Motor neuron (in vitro differentiated cells): ENCODE results near the gene MTA2. TPM values are rescaled to one million over a fixed set of nuclear protein-coding genes. Genes with fewer than 3 reads are reported as not detected.

Experiments used
- ATAC-seq, 8 experiments: fragments of 200-7000 bp; cut with Tn5 transposase; replicated peaks in 6 of 8; 2 replicates each; pipeline ENCODE4 v1.8.0; 2021; ENCODE audit warnings: mild to moderate bottlenecking in 8 of 8, moderate library complexity in 8 of 8
- H3K27ac ChIP-seq, 2 donors: fragments of 250-450 bp; sonication (Bioruptor Pico); 2 replicates each; pipeline ENCODE4 v1.9.0; 2021; ENCODE audit warnings: antibody characterized with exemption in 2 of 2, mild to moderate bottlenecking in 2 of 2, moderate library complexity in 1 of 2
- H3K4me1 ChIP-seq, 2 donors: fragments of 250-450 bp; sonication (Bioruptor Pico); replicated peaks in 1 of 2; 2 replicates each; pipeline ENCODE4 v1.6.1; 2021; ENCODE audit warnings: antibody characterized with exemption in 2 of 2, mild to moderate bottlenecking in 2 of 2, moderate library complexity in 1 of 2
- H3K4me3 ChIP-seq, 5 donors: fragments of 250-450 bp; sonication (Bioruptor Pico); 2 replicates each; pipeline ENCODE4 v1.9.0; 2021; ENCODE audit warnings: antibody characterized with exemption in 5 of 5, mild to moderate bottlenecking in 5 of 5, moderate library complexity in 4 of 5
- WGBS, 10 experiments: fragments of 450-650 bp; shearing (Covaris generic); methylation state at CpG; one replicate each; pipeline ENCODE4 v1.0.0; 2022; 5-methylcytosine and 5-hydroxymethylcytosine counted together
- in situ Hi-C, 9 experiments: fragments of 400-800 bp; cut with MboI; loops; one replicate each; pipeline ENCODE4 v1.15.0; 2021; ENCODE audit warnings: low sequenced_read_pairs in 9 of 9, low pct_unique_long_range_greater_than_20kb in 2 of 9; ENCODE audit not compliant: unreplicated experiment in 9 of 9
- total RNA-seq, 8 experiments: library from RNA; unstranded; fragments of 300-600 nt; gene quantifications; 2 replicates each; pipeline versions ENCODE4 v1.2.3 to v1.2.4, GENCODE V29; 2022

MTA2 gene
- total RNA-seq, 8 experiments from 2014 or later, result 49.1 to 146 (median 83.3) TPM

DNA sequence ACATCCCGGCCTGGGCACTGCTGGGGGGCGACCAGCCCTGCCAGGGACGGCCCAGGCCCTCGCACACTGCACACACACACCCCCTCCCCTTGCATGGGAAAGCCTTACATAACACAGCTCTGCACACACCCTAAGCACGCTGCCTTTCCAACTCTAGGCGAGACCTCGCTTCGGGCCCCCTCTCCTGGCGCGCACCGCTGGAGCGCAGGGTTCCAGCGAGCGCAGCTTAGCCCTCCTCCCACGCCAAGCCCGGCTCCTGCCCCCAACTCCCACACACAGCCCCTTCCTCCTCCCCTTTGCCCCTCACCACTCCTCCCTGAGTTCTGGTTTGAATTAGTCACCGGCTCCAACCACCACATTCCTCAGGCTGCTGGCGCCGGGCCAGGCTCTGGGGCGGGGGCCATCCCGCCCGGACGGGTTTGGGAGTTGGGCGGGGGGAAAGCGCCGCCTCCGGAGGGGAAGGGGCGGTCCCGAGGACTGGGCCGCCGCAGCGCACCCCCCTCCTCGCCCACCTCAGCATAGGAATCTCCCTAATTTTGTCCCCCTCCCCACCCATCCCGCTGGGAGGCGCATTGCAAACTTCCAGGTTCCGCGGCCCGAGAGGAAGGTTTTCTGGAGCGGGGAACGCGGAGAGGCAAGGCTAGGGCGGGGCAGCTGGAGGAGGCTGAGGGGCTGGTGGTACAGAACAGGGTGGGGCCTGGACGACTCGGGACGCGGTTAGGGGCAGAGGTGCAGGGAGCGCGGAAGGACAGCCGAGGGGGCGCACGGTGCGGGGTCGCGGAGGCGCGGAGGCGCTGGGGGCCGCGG lies 56.0 kb downstream of the MTA2 start:
- ATAC-seq, result peak; percentile 17 to 65 (median 62)
- in situ Hi-C loops, result loop anchor here in 1 of 9 experiments (25.0 kb wide), 1 partner anchor 108 kb away; no protein-coding TSS in a partner anchor
- 0% methylated on average over 3 of the region's 59 CpGs; no CpG with 5 or more reads in 9 of the 10 experiments for WGBS, 10 experiments
- Histone ChIP-seq H3K4me1 (peaks cover 13 to 35% of the 10 kb centered on the region in 2 donors), H3K27ac (no peak overlapping the region), H3K4me3 (peak overlapping the region; percentile 19 to 57 (median 40))

DNA sequence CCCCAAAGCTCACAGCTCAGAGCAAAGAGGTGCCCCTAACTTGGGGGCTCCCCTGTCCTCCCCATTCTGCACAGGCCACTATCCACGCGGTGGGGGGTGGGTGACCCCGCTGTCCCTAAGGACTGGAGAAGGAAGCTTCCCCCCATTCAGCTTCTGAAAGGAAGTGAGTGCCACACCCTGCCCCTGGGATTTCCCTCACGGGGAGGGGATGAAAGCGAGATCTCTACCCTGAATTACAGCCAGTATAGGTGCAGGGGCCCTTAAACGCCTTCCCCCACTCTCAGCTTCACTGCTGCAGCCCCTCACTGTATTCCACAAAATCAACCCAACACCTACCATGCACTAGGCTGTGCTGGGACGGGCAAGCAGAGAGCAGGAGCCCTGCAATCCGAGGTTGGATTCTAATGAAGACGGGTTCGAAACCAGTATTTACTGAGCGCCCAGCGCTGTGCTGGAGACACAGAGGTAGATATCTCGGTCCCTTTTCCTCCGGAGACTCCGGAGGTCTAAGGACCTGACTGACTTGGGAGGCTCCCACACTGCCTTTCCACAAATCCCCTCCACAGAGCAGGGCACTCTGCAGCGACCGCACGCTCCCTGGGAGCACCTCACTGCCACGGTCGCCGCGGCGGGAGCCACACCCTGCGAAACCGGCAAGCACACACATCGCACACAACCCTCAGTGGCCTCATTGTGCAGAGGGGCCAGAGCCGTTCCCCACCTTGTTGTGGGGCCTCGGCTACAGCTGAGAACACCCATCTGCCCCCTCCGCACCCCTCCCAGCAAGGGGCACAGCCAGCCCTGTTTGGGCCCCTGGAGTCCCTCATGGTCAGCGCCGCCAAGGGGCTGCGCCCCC lies 56.9 kb downstream of the MTA2 start:
- 0 to 33% (median 9%) methylated on average over 1 to 16 of the region's 32 CpGs; no CpG with 5 or more reads in 6 of the 10 experiments for WGBS, 10 experiments
- no peak overlapping the region for H3K27ac ChIP-seq
- peaks cover 13 to 35% of the 10 kb centered on the region in 2 donors for H3K4me1 ChIP-seq
- ATAC-seq, result peak; percentile 7 to 34 (median 20)
- in situ Hi-C loops, result loop anchor here in 1 of 9 experiments (25.0 kb wide), 1 partner anchor 108 kb away; no protein-coding TSS in a partner anchor
- H3K4me3 ChIP-seq, result peak overlapping the region; percentile 1 to 57 (median 40)

DNA sequence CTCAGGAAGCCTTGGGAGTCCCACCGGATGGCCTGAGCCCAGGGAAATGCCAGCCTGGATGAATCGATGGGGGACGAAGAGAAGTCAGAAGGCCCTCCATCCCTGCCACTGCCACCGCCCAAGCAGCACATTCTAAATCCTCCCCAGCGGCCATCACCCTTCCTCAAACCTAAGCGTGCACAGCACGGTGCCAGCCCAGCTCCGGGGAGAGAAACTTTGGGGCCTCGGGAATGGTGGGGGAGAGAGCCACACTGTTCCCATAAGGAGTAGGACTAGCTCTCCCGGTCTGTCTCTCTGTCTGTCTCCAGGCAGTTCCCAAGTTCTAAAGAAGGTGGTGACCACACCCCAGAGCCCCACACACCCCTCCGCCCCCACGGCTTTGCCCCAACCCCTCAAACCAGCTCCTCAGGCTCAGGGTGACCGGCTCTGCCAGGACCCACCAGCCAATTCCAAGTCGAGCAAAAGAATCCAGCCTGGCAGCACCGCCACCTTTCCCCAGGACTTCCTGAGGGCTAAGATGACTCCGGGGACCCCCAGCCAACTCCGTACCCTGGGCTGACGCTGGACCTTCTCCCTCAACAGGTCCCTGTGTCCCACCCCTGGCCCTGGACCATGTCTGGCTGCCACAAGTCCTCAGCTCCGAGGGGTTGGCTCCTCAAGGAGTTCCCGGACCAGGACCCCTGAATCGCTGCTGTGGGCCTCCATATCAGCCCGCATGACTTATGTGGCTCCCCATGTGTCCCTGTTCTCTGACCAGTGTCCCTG lies 57.8 kb downstream of the MTA2 start:
- H3K4me1 ChIP-seq, result peaks cover 22 to 44% of the 10 kb centered on the region in 2 donors
- 0 to 56% (median 18%) methylated on average over 1 to 7 of the region's 22 CpGs; no CpG with 5 or more reads in 5 of the 10 experiments for WGBS, 10 experiments
- no peak for ATAC-seq
- H3K27ac ChIP-seq, result no peak overlapping the region
- in situ Hi-C loops, result loop anchor here in 1 of 9 experiments (25.0 kb wide), 1 partner anchor 107 kb away; no protein-coding TSS in a partner anchor
- no peak overlapping the region for H3K4me3 ChIP-seq

Other genes starting within 250 kb of the MTA2 start
- not detected for gene SCGB1A1, start 182.8 kb downstream of the MTA2 start, total RNA-seq
- 10 to 100 TPM in 4 of 8 experiments, 1 to 10 TPM in 4; 1.2 to 93.7 (median 13.5) TPM for gene AHNAK, start 55.1 kb downstream of the MTA2 start, total RNA-seq
- 1,000 to 10,000 TPM; 1,525 to 3,247 (median 2,152) TPM for gene EEF1G, start 28.0 kb downstream of the MTA2 start, total RNA-seq
- gene TUT1, start 10.3 kb downstream of the MTA2 start, total RNA-seq, result 10 to 100 TPM; 11.5 to 24.4 (median 17.3) TPM
- 10 to 100 TPM in 4 of 8 experiments, 1 to 10 TPM in 4; 1.4 to 56.9 (median 10.0) TPM for gene EML3, start 10.9 kb upstream of the MTA2 start, total RNA-seq
- 10 to 100 TPM in 1 of 8 experiments, 1 to 10 TPM in 6, under 1 TPM in 1; 0.49 to 14.5 (median 4.8) TPM for gene ROM1, start 11.4 kb upstream of the MTA2 start, total RNA-seq
- 10 to 100 TPM; 28.6 to 56.5 (median 37.0) TPM for gene B3GAT3, start 20.1 kb upstream of the MTA2 start, total RNA-seq
- 100 to 1,000 TPM in 7 of 8 experiments, 10 to 100 TPM in 1; 97.8 to 296 (median 172) TPM for gene GANAB, start 44.7 kb upstream of the MTA2 start, total RNA-seq
- 10 to 100 TPM; 10.8 to 24.8 (median 17.9) TPM for gene INTS5, start 51.4 kb upstream of the MTA2 start, total RNA-seq
- 100 to 1,000 TPM in 4 of 8 experiments, 10 to 100 TPM in 4; 51.9 to 159 (median 95.0) TPM for gene C11orf98, start 63.3 kb upstream of the MTA2 start, total RNA-seq
- gene CSKMT, start 63.4 kb upstream of the MTA2 start, total RNA-seq, result 10 to 100 TPM; 25.7 to 90.2 (median 37.9) TPM
- 10 to 100 TPM in 5 of 8 experiments, 1 to 10 TPM in 3; 7.9 to 17.7 (median 10.3) TPM for gene UQCC3, start 69.8 kb upstream of the MTA2 start, total RNA-seq
- 10 to 100 TPM in 3 of 8 experiments, 1 to 10 TPM in 5; 2.8 to 32.4 (median 4.6) TPM for gene LBHD1, start 70.4 kb upstream of the MTA2 start, total RNA-seq
- 100 to 1,000 TPM in 7 of 8 experiments, 10 to 100 TPM in 1; 95.5 to 132 (median 123) TPM for gene UBXN1, start 77.2 kb upstream of the MTA2 start, total RNA-seq
- 1 to 10 TPM in 2 of 8 experiments, under 1 TPM in 6; 0.33 to 9.3 (median 0.49) TPM for gene LRRN4CL, start 87.7 kb upstream of the MTA2 start, total RNA-seq
- 100 to 1,000 TPM in 6 of 8 experiments, 10 to 100 TPM in 2; 55.0 to 446 (median 341) TPM for gene BSCL2, start 105.6 kb upstream of the MTA2 start, total RNA-seq
- gene GNG3, start 105.8 kb upstream of the MTA2 start, total RNA-seq, result 100 to 1,000 TPM in 5 of 8 experiments, under 1 TPM in 3; 0.61 to 171 (median 111) TPM
- 10 to 100 TPM; 13.4 to 55.2 (median 27.8) TPM for gene HNRNPUL2, start 125.6 kb upstream of the MTA2 start, total RNA-seq
- 10 to 100 TPM; 41.6 to 67.2 (median 48.7) TPM for gene TTC9C, start 126.6 kb upstream of the MTA2 start, total RNA-seq
- 10 to 100 TPM in 3 of 8 experiments, 1 to 10 TPM in 5; 7.4 to 12.8 (median 9.5) TPM for gene ZBTB3, start 152.3 kb upstream of the MTA2 start, total RNA-seq
- 100 to 1,000 TPM in 6 of 8 experiments, 10 to 100 TPM in 2; 83.4 to 178 (median 115) TPM for gene POLR2G, start 159.7 kb upstream of the MTA2 start, total RNA-seq
- 10 to 100 TPM in 5 of 8 experiments, 1 to 10 TPM in 3; 8.7 to 40.6 (median 13.9) TPM for gene TAF6L, start 169.5 kb upstream of the MTA2 start, total RNA-seq
- gene TMEM179B, start 185.5 kb upstream of the MTA2 start, total RNA-seq, result 100 to 1,000 TPM in 1 of 8 experiments, 10 to 100 TPM in 7; 17.6 to 125 (median 42.2) TPM
- gene TMEM223, start 190.1 kb upstream of the MTA2 start, total RNA-seq, result 10 to 100 TPM; 13.6 to 31.3 (median 25.3) TPM
- gene NXF1, start 203.6 kb upstream of the MTA2 start, total RNA-seq, result 10 to 100 TPM; 22.4 to 86.6 (median 45.4) TPM
- 10 to 100 TPM; 26.2 to 54.3 (median 33.9) TPM for gene STX5, start 230.2 kb upstream of the MTA2 start, total RNA-seq
- gene TEX54, start 231.0 kb upstream of the MTA2 start, total RNA-seq, result 1 to 10 TPM in 6 of 8 experiments, not detected in 2; 1.3 to 5.7 (median 2.1) TPM
- 100 to 1,000 TPM in 1 of 8 experiments, 10 to 100 TPM in 7; 41.4 to 110 (median 81.7) TPM for gene WDR74, start 237.7 kb upstream of the MTA2 start, total RNA-seq